ENCODE results near the gene ITFG2.

GRCh38 chr12:2813214-2814185 lies 1.0 kb downstream of the ITFG2 start:
- TF ChIP-seq CTCF (conservative IDR thresholded peaks at IDR 0.05; ENCODE audit: low read depth in 2 of 2): peak; percentile 83
- no peak for TF ChIP-seq REST (IDR thresholded peaks at IDR 0.05; ENCODE audit: unreplicated experiment)
- TF ChIP-seq EZH2 (IDR thresholded peaks at IDR 0.05; ENCODE audit: low read depth, unreplicated experiment): no peak
- no peak for TF ChIP-seq POLR2AphosphoS5 (IDR thresholded peaks at IDR 0.05; ENCODE audit: low read depth)
- TF ChIP-seq JUNB (IDR thresholded peaks at IDR 0.05; ENCODE audit: unreplicated experiment): no peak
- TF ChIP-seq ZNF331 (CRISPR knock-in tag; IDR thresholded peaks at IDR 0.05; ENCODE audit: low read depth): no peak
- TF ChIP-seq STAT1 (IDR thresholded peaks at IDR 0.05; ENCODE audit: unreplicated experiment): no peak
- TF ChIP-seq EZH2phosphoT487 (IDR thresholded peaks at IDR 0.05; ENCODE audit: unreplicated experiment): no peak
- no peak for TF ChIP-seq CREB1 (CRISPR knock-in tag; IDR thresholded peaks at IDR 0.05; ENCODE audit: low read depth)
- no peak for TF ChIP-seq ETS1 (IDR thresholded peaks at IDR 0.05)
- TF ChIP-seq ZNF462 (CRISPR knock-in tag; IDR thresholded peaks at IDR 0.05): no peak
- no peak for TF ChIP-seq ZNF114 (CRISPR knock-in tag; IDR thresholded peaks at IDR 0.05)
- no peak for TF ChIP-seq NANOG (IDR thresholded peaks at IDR 0.05; ENCODE audit: borderline replicate concordance)

Data from GM23338 (cell line).